HepG2 (cell line): ENCODE measurements around the gene MYO1C. TPM values are rescaled to one million over a fixed set of nuclear protein-coding genes. Genes with fewer than 3 reads are reported as not detected.

Experiments
- ARNTL ChIP-seq: sonication (generic); formaldehyde crosslinking; IDR thresholded peaks from 2 replicates; pipeline ENCODE4 v1.4.0; 2020; ENCODE audit warnings: mild to moderate bottlenecking, missing genetic modification reagents
- CBX5 ChIP-seq: sonication (generic); formaldehyde crosslinking; IDR thresholded peaks from 2 replicates; pipeline ENCODE4 v1.4.0; 2020; ENCODE audit warnings: missing genetic modification reagents, borderline replicate concordance
- DMAP1 ChIP-seq: IDR thresholded peaks from 2 replicates; pipeline ENCODE4 v1.6.1; 2016
- GATAD1 ChIP-seq: IDR thresholded peaks from 2 replicates; pipeline ENCODE4 v1.6.1; 2016; ENCODE audit warnings: missing genetic modification reagents, missing compliant biosample characterization
- NFKBIZ ChIP-seq: IDR thresholded peaks from 2 replicates; pipeline ENCODE4 v1.6.1; 2018; ENCODE audit warnings: missing genetic modification reagents, missing compliant biosample characterization
- PHF8 ChIP-seq: sonication (generic); formaldehyde crosslinking; IDR thresholded peaks from 2 replicates; pipeline ENCODE4 v1.5.0; 2020; ENCODE audit warnings: missing genetic modification reagents
- SMAD1 ChIP-seq: sonication (generic); formaldehyde crosslinking; IDR thresholded peaks from 2 replicates; pipeline ENCODE4 v1.4.0; 2020; ENCODE audit warnings: missing genetic modification reagents, low read depth, mild to moderate bottlenecking, borderline replicate concordance
- SRSF1 ChIP-seq: fragments of 200-400 bp; formaldehyde crosslinking; optimal IDR thresholded peaks from 2 replicates; pipeline ENCODE3; 2017; ENCODE audit warnings: mild to moderate bottlenecking, low read depth, low read length, moderate library complexity
- THAP11 ChIP-seq: IDR thresholded peaks from 2 replicates; pipeline ENCODE4 v1.6.1; 2016; ENCODE audit warnings: missing biosample characterization, missing genetic modification reagents
- THRA ChIP-seq: sonication (generic); formaldehyde crosslinking; IDR thresholded peaks from 2 replicates; pipeline ENCODE4 v1.4.0; 2020; ENCODE audit warnings: missing genetic modification reagents, borderline replicate concordance
- TIGD3 ChIP-seq: sonication (generic); formaldehyde crosslinking; IDR thresholded peaks from 2 replicates; pipeline ENCODE4 v1.5.1; 2020; ENCODE audit warnings: mild to moderate bottlenecking, missing genetic modification reagents, borderline replicate concordance
- TP53 ChIP-seq: sonication (generic); formaldehyde crosslinking; conservative IDR thresholded peaks from 2 replicates; pipeline ENCODE4 v1.4.0; 2020; ENCODE audit warnings: missing genetic modification reagents
- ZNF207 ChIP-seq: fragments of 450-650 bp; IDR thresholded peaks from 2 replicates; pipeline ENCODE4 v1.6.1; 2016; ENCODE audit warnings: antibody characterized with exemption, borderline replicate concordance
- ZNF230 ChIP-seq: sonication (generic); formaldehyde crosslinking; IDR thresholded peaks from 2 replicates; pipeline ENCODE4 v1.4.0; 2020; ENCODE audit warnings: mild to moderate bottlenecking, missing genetic modification reagents
- ZNF430 ChIP-seq: sonication (generic); formaldehyde crosslinking; IDR thresholded peaks from 2 replicates; pipeline ENCODE4 v1.9.0; 2021; ENCODE audit warnings: mild to moderate bottlenecking, missing genetic modification reagents
- ZNF547 ChIP-seq: sonication (generic); formaldehyde crosslinking; IDR thresholded peaks from 2 replicates; pipeline ENCODE4 v1.5.1; 2020; ENCODE audit warnings: mild to moderate bottlenecking, missing genetic modification reagents
- ZNF563 ChIP-seq: sonication (generic); formaldehyde crosslinking; IDR thresholded peaks from 2 replicates; pipeline ENCODE4 v1.8.0; 2022; ENCODE audit warnings: mild to moderate bottlenecking, moderate library complexity, missing genetic modification reagents
- ZNF616 ChIP-seq: sonication (generic); formaldehyde crosslinking; IDR thresholded peaks from 2 replicates; pipeline ENCODE4 v1.5.0; 2020; ENCODE audit warnings: low read depth, mild to moderate bottlenecking, missing genetic modification reagents
- ZNF687 ChIP-seq: sonication (generic); formaldehyde crosslinking; IDR thresholded peaks from 2 replicates; pipeline ENCODE4 v1.5.1; 2020; ENCODE audit warnings: mild to moderate bottlenecking, missing genetic modification reagents, moderate library complexity
- ZNF770 ChIP-seq: sonication (generic); formaldehyde crosslinking; IDR thresholded peaks from 2 replicates; pipeline ENCODE4 v1.5.0; 2020; ENCODE audit warnings: mild to moderate bottlenecking, missing genetic modification reagents
- ZNF776 ChIP-seq: sonication (generic); formaldehyde crosslinking; IDR thresholded peaks from 2 replicates; pipeline ENCODE4 v1.4.0; 2020; ENCODE audit warnings: mild to moderate bottlenecking, missing genetic modification reagents
- polyA plus RNA-seq, 8 experiments: library from polyadenylated mRNA; depleted of rRNA in 3 of 8; stranded (reverse) in 7 of 8; unstranded in 1 of 8; fragments of >200 nt; fragmentation: Illumina TruSeq in 4 of 8; extraction: Trizol in 4 of 8; gene quantifications; 2 replicates each; pipeline versions ENCODE4 v1.2.1 to v1.2.3, GENCODE V29; 2011 to 2016; ENCODE audit warnings: low read depth in 4 of 8, missing spikeins in 1 of 8, mixed read lengths in 1 of 8; ENCODE audit not compliant: insufficient read depth in 1 of 8
- total RNA-seq, 5 experiments: library from RNA; depleted of rRNA; stranded (reverse); fragments of >200 nt; fragmentation: Illumina TruSeq; extraction: Trizol; gene quantifications; 2 replicates each; pipeline ENCODE4 v1.2.3, GENCODE V29; 2016; ENCODE audit warnings: low read depth in 1 of 5

The MYO1C gene
- total and polyA plus RNA-seq, 2 of the 13 experiments (the other 11 are each of a cell fraction or from before 2014, with no cell fraction given): 22.7 to 40.8 TPM

- TF ChIP-seq ZNF616 (CRISPR knock-in tag): no peak
- TF ChIP-seq ZNF687 (CRISPR knock-in tag): peak; percentile 95
- 0 out of 2 replicates have a peak, but pooled peaks have one; percentile 30 for TF ChIP-seq ZNF430 (CRISPR knock-in tag)
- no peak for TF ChIP-seq TIGD3 (CRISPR knock-in tag)
- peak; percentile 93 for TF ChIP-seq GATAD1
- peak; percentile 93 for TF ChIP-seq THAP11 (CRISPR knock-in tag)
- TF ChIP-seq NFKBIZ (CRISPR knock-in tag): 0 out of 2 replicates have a peak, but pooled peaks have one; percentile 56
- no peak for TF ChIP-seq TP53
- TF ChIP-seq SMAD1: no peak
- peak; percentile 14; the same call in 1 of the 2 replicates for TF ChIP-seq CBX5
- TF ChIP-seq ZNF770 (CRISPR knock-in tag): peak; percentile 38; the same call in 1 of the 2 replicates
- TF ChIP-seq ARNTL: 0 out of 2 replicates have a peak, but pooled peaks have one; percentile 48
- peak; percentile 42; the same call in 1 of the 2 replicates for TF ChIP-seq ZNF563 (CRISPR knock-in tag)
- 0 out of 2 replicates have a peak, but pooled peaks have one; percentile 10 for TF ChIP-seq THRA
- TF ChIP-seq ZNF207: no peak
- 0 out of 2 replicates have a peak, but pooled peaks have one; percentile 25 for TF ChIP-seq ZNF230
- no peak for TF ChIP-seq SRSF1
- peak; percentile 90 for TF ChIP-seq PHF8 (CRISPR knock-in tag)
- peak; percentile 54 for TF ChIP-seq ZNF547 (CRISPR knock-in tag)
- TF ChIP-seq ZNF776 (CRISPR knock-in tag): 0 out of 2 replicates have a peak, but pooled peaks have one; percentile 23
- TF ChIP-seq DMAP1 (CRISPR knock-in tag): peak; percentile 22; the same call in 1 of the 2 replicates
Measured at GRCh38 chr17:1516388-1517161, 24.1 kb upstream of the MYO1C start, which contains the start of gene INPP5K (continued).
